A204.1 (cell line): Measurements from ENCODE around the gene HGS.
"Not testable (repeated sequence)": the region's sequence is repeated elsewhere in the genome, so short reads cannot be mapped to it uniquely, and the experiment has no call there.

Experiments
- FAIRE-seq: peaks from 2 replicates; lab custom pipeline; 2012; peaks lifted over from hg19 to GRCh38; lab: Jason Lieb, UNC

HGS gene

DNA sequence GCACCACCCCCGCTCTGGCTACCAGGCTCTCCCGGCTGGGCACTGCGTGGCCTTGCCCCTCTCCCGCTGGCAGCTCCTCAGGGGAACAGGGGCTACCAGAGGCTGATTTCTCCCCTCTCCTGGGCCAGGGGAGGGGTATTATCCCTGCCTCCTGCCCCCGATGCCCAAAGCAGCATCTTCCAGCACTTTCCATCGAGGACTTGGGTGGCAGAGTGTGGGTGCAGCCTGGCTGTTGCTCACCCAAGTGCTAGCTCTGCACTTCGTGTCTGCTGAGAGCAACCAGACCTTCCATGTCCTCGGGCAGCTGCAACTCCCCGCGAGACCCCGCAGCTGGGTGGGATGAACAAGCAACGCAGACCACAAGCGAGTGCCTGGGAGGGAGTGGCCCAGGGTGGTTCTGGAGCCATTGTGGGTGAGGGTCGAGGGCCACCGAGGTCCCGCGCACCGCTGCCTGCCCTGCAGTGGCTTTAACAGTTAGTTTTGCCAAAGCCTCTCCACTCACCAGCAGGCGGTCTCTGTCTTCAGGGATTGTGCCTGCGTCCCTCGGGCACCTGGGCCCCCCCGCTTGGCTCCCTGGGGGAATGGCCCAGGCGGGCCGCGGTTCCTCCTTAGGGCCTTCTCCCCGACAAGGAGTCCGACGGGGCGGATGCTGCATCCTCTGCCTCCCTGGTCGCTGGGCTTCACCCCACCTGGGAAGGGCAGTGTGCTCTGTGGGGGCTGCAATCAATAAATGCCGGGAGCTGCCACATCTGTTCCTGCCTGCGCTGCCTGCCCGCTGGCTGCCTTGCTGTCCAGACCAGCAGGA, 36.7 kb downstream of the HGS start:
- FAIRE-seq, result no peak

DNA sequence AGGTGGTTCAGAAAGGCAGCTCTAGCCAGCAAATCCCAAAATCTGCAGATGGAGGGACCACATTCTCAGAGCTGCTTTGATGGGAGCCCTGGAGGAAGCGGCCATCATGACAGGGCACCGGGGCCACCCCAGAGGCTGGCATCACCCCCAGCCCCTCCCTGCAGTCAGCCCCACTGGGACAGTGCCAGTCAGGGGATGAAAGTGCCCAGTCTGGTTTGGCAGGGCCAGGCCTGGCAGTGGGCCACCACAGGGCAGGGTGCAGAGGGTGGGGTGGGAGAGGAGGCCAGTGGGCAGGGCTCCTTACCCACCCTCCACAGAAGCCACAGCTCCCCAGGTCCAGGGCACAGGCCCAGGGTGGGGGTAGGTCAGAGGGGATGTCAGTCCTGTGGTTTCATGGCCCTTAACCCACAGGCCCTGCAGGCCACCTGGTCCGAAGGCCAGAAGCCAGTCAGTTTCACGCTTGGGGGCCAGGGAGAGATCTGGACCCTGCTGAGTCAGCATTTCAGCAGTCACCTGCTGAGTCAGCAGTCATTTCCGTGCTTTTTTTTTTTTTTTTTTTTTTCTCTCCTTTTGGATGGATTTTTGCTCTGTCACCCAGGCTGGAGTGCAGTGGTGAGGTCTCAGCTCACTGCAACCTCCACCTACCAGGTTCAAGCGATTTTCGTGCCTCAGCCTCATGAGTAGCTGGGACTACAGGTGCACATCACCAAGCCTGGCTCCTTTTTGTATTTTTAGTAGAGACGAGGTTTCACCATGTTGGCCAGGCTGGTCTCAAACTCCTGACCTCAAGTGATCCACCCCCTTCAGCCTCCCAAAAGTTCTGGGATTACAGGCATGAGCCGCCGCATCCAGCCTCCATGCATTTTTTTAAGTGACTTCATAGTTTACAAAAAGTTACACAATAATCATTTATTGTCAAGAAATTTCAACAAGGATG, 38.6 kb downstream of the HGS start:
- FAIRE-seq, result no peak

DNA sequence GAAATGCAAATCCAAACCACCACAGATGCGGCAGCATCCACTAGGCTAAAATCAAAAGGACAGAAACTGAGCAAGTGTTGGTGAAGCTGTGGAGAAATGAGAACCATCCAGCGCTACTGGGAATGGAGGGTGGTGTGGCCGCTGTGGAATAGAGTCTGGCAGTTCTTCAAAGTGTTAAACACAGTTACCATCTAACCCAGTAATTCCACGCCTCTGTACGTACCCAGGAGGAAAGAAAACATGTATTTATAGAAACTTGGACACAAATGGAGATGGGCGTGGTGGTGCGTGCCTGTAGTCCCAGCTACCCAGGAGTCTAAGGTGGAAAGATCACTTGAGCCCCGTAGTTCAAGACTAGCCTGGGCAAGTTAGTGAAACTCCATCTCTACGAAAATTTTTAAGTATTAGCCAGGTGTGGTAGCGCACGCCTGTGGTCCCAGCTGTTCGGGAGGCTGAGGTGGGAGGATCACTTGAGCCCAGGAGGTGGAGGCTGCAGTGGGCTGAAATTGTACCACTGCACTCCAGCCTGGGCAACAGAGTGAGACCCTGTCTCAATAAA, 39.9 kb downstream of the HGS start:
- FAIRE-seq, result no peak

DNA sequence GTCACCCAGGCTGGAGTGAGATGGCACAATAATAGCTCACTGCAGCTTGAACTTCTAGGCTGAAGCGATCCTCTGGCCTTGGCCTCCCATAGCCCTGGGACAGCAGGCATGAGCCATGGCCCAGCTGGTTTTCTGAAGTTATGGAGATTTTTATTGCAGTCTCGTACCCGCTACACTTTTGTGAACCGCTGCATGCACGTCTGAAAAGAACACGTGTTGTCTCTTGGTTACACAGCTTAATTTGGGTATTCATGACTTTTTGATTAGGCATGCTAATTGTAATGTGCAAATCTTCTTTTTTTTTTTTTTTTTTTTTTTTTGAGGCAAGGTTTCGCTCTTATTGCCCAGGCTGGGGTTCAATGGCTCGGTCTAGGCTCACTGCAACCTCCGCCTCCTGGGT, 41.6 kb downstream of the HGS start:
- no peak for FAIRE-seq

DNA sequence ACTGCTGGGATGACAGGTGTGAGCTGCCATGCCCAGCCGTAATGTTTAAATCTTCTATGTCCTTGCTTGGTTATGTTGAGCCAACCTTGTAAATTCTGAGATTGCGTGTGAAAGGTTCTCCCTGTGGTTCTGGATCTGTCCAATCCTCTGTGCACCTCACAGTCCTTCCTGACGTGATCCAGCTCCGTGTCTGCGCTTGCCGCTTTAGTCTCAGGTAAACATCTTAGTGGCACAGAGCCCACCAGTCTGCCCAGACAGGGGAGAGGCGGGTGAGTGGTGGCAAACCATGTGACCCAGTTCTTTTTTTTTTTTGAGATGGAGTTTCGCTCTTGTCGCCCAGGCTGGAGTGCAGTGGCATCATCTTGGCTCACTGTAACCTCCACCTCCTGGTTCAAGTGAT, 42.2 kb downstream of the HGS start:
- FAIRE-seq, result no peak

DNA sequence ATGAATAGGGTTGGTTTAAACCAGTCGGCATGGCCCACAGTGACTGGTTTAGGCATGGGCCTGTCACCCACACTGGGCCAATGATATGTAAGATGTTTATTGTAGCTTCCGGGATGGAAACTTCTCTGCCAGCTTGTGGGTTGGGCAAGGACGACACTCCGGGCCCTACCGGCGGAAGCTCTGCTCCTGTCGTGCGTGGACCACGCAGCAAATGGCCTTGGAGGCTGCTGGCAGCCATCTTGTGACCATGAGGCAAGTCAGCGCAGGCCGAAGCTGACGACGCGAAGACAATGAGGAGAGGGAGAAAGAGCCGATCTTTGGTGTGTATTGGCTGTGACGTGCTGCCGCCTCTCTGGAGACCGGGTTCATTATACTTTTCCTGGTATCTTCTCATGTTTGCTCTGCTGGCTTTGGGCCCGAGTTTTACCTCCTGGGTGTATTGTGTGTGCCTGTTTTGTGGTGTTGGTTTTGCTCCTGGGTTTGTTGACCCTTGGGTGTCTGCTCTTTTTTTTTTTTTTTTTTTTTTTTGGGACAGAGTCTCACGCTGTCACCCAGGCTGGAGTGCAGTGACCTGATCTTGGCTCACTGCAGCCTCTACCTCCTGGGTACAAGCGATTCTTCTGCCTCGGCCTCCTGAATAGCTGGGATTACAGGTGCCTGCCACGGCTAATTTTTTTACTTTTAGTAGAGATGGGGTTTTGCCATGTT, 43.7 kb downstream of the HGS start:
- no peak for FAIRE-seq

DNA sequence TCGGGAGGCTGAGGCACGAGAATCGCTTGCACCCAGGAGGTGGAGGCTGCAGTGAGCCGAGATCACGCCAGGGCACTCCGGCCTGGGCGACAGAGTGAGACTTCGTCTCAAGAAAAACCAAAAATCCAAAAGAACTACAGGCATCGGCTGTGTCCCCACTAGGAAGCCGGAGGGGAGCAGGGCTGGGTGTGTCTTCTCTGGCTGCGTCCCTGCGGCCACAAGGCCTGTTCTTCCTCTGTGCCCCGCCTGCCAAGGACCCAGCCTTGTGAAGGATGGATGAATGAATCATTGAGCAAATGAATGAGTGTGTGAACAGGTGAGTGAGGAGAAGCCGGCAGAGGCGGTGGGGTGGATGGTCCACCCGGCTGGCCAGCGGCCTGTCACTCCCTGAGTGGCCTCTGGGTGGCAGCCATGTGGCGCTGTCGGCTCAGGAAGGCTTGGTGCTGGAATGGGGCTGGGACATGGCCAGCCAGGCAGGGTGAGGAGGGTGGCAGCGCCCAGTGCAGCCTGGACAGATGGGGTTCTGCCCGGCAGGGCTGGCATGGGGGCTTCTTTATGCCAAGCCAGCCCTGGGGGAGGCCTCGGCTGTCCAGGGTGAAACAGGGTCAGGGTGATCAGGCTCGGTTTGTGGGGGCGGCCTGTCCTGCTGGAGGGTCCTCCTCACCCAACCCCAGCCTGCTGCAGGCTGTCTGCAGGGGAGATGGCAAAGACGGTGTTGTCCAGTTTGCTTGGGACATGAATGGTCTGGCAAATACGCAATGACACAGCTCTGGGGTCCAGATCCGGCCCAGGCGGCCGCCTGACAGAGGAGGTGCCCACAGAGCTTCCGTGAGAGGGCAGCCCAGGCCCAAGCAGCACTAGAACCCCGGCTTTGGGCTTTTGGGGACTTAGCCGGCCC, 49.9 kb downstream of the HGS start:
- no peak for FAIRE-seq

DNA sequence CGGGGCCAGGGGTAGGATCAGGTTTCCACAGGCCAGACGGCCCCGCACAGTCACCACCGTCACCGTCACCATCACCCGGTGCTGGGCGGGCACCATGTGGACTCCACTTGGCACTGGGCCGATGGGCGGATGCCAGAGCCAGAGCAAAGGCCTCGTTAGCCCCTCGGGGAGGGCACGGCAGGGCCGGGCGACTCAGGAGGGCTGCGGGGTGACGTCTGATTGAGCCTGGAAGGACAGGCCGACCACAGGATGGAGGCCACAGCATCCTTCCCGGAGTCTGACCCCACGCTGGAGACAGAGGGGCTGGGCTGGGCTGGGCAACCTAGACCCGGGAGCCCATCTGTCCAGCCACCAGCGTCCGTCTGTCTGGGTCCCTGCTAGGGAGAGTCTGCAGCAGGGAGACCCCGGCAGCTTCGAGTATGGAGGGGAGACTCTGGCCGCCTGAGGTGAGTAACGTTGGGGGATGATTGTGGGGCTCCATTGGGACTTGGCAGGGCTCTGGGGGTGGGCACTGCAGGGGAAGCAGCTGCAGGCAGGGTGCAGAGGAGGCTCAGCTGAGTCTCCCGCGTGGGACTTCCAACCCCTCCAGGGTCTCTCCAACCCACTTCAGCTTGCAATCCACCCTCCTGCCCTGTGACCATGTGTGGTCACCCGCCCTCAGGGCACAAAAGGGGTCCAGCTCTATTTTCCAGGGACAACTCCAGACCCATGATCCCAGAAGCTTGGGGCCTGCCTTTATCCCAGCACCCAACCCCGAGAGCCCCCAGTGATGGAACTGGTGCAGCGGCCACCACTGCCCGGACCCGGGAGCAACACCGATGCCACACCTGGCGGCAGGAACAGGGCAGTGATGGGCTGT, 50.8 kb downstream of the HGS start:
- FAIRE-seq, result no peak

DNA sequence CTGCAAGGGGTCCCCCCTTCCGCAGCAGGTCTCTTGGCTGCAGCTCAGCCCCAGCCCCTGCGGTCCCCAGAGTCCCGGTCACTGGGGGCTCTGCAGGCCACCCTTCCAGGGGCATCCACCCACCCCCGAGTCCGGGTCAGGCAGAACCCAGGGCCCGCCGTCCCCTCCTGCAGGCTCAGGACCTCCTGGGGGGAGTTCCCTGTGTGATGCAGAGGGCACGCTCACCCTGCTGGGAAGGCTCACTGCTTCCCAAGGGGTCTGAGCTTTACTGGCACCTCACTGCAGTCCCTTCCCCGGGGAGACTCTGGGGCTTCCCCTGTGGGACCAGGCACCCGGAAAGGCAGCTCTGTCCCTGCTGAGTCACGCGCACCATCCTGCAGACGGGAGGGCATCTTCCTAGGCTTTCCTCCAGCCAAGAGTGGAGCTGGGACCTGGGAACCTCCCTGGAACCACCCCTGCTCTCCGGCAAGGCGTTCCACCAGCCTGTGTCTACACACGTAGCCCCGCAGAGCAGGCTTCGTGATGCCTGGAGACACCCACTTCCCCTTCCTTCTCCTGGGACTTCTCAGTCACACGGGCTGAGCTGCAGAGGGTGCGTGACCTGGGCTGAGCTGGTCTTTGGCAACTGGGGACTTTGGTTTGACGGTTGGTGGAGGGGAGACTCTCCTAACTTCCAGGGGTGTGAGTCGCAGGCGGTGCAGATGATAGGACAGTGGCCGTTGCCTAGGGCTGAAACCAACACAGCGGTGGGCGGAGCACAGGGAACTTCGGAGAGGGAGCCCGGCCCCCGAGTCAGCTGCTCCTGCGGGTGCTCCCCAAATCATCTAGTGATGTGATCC, 51.7 kb downstream of the HGS start:
- no peak for FAIRE-seq

DNA sequence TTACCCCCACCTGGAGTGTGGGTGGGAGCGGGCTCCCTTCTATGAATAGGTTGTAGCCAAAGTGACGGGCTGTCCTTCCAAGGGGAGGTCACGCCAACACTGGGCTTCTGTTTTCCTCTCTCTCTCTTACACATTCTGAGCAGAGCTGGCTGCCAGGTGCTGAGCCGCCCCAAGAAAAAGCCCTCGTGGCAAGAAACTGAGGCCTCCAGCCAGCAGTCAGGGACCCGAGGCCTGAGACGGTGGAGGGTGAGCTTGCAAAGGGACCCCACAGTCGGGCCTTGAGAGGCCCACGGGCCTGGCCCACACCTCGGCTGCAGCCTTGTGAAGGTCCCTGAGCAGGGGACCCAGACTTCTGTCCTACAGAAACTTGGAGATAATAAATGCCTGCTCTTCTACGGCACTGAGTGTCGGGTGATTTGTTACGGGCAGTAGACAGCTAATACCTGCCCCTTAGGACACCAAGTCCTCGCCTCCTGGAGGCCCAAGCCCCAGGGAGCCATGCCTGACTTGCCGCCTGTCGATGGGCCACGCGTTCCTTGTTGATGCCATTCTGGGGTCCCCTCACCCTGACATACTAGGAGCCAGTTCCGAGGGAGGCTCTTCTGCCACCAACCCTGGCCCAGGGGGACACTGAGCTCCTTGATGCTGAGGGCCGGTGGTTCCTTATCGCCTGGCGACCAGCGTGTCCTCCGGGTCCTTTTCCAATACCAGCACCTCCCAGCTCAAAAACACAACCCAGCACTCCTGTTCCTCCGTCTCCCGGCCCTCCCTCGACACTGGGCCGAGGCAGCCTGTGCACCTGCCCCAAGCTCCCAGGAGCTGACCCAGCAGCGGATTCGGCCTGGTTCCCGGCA, 54.4 kb downstream of the HGS start:
- FAIRE-seq, result no peak

DNA sequence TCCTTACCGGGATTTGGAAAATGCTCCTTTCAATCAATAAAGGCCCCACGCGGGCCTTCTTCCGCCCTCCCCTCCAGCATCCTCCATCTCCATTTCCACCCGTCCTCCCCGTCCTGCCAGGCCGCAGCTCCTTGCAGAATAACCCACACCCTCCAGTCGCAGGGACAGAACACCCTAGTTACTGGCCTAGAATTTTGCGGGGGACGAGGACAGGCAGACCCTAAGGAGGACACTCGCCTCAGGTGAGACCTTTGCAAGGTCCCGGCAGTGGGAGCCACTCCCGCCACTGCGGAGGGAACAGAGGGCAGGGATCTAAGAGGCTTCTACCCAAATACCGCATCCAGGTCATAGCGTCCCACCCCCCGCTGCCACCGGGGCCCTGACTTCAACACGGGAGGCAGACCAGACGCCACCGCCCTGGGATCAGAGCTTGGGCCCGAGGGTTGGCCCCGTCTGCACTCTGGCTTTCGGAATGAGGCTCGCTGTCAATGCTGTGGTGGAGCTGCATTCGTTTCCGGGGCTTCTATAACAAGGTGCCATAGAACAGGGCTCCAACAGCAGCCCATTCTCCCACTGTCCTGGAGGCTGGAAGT, 55.1 kb downstream of the HGS start:
- FAIRE-seq, result no peak

DNA sequence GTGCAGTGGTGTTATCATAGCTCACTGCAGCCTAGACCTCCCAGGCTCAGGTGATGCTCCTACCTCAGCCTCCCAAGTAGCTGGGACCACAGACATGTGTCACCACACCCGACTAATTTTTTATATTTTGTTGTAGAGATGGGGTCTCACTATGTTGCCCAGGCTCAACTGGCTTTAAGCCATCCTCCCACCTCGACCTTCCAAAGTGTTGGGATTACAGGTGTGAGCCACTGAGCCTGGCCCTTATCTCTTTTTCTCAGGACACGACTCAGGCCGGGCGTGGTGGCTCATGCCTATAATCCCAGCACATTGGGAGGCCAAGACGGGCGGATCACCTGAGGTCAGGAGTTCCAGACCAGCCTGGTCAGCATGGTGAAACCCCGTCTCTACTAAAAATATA, 55.8 kb downstream of the HGS start:
- FAIRE-seq, result not testable (repeated sequence)

DNA sequence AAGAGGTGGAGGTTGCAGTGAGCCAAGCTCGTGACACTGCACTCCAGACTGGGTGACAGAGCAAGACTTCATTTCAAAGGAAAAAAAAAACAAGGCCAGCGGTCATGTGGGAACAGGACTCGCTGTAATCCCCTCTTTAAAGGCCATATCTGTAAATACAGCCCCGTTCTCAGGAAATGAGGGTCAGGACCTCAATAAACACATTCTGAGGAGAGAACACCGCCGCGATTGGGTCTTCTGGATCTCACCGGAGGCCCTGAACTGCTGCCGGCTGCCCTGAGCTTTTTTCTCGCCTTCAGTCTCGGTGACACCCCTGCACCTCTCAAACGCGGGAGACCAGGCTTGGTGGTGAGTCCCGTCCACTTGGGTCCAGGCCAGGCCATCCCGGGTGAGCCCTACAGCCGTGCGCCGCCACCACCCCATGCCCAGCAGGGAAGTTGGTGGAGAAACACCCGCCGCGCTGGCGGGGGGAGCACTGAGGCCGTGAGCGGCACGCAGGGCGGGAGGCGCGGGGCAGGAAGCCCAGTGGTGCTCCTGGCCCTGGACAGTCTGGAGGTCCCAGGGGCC, 56.7 kb downstream of the HGS start:
- no peak for FAIRE-seq

DNA sequence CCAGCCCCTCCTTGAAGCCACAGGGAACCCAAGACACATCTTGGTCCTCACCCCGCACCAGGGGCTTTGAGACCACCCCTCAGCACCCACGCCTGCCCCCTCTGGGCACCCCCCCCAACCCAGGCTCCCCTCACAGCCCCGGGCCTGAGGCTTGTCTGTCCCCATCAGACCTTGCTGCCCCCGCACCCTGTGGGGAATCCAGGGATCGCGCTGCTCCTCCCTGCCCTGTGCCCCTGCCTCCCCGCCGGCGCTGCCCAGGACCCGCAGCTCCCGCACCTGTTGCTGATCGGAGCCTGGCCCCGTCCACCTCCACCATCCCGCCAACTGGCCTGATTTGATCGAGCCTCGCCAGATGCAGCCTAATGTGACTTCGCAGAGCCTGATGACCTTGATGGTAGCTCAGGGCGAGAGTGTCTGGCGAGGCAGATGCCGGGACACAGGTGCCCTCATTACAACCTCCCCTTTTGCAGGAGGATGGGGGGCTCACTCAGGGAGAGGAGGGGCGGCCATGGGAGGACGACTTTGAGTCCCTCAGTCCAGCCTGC, 57.3 kb downstream of the HGS start:
- no peak for FAIRE-seq

DNA sequence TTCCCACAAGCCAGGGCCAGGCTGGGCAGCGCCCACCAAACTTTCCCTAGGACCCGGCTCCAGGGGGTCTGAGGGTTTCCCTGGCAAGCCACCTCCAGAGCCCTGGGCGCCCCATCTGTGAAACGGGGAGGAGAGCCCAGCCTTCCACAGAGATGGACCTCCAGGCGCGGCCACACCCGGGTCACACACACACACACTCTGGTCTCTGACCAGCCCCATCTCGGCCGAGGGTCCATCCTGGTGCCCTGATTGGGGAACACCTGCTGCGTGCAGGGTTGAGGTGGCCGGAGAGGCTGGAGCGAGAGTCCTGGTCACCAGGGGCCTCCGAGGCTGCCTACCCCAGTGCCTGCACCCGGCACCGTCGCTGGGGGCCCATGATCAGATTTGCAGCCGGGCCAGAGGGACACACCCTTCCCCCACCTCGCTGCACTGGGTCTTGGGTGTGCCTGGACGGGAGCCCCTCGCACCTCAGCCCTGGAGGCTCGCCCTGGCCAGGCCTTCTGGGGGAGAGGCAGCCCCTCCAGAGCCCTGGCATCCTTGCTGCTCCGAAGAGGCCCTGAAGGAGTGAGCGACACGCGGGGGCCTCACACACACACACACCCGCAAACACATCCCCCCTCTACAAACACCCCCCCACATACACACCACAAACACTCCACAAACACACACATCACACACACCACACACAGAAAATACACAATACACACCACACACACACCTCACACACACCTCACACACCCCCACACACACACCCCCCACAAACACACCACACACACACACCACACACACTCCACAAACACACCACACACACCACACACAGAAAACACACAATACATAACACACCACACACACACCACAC, 58.0 kb downstream of the HGS start:
- no peak for FAIRE-seq
